ENCODE measurements around the gene DCLK1. TPM values are rescaled to one million over a fixed set of nuclear protein-coding genes. Genes with fewer than 3 reads are reported as not detected.

Gene DCLK1
- total and polyA plus RNA-seq, 10 of the 15 experiments (the other 5 are each of a cell fraction or from before 2014, with no cell fraction given) = not detected

GRCh38 chr13:35781036-35782000, 349.9 kb downstream of the DCLK1 start:
- POLR2A ChIA-PET = no interaction called here
- TF ChIP-seq EGR1 (IDR thresholded peaks at IDR 0.05; ENCODE audit: borderline replicate concordance in 1 of 2, low read depth in 2 of 2, low read length in 2 of 2) = no peak
- Histone ChIP-seq H3K9ac (ENCODE audit: control insufficient read depth, insufficient read depth, low read length) (no peak overlapping the region), H2AFZ (ENCODE audit: control insufficient read depth, low read depth, low read length) (no peak overlapping the region), H4K20me1 (ENCODE audit: control insufficient read depth, insufficient read depth) (no peaks in the 10 kb centered on the region), H3K79me2 (ENCODE audit: control insufficient read depth, insufficient read depth, low read length) (no peaks in the 10 kb centered on the region), H3K27me3 (replicated peaks in 1 of 2; ENCODE audit: control insufficient read depth in 2 of 2, insufficient read depth in 2 of 2, low read length in 1 of 2) (no peaks in the 10 kb centered on the region), H3K4me2 (ENCODE audit: control insufficient read depth, insufficient read depth) (no peak overlapping the region), H3K27ac (ENCODE audit: control insufficient read depth, insufficient read depth) (no peak overlapping the region), H3K4me1 (ENCODE audit: control insufficient read depth, insufficient read depth, low read length) (no peaks in the 10 kb centered on the region), H3K36me3 (ENCODE audit: control insufficient read depth in 2 of 2, insufficient read depth in 2 of 2, low read length in 1 of 2) (no peaks in the 10 kb centered on the region), H3K9me3 (replicated peaks; ENCODE audit: control insufficient read depth, insufficient read depth, low read length) (no peaks in the 10 kb centered on the region), H3K4me3 (no peak overlapping the region)
- ATAC-seq (no peak), DNase-seq (ENCODE audit: low read depth, low spot score) (no peak), FAIRE-seq (no peak)
- SMC1A ChIA-PET (ENCODE audit: uncharacterized antibody, unreplicated experiment) = interaction anchor here (1.2 to 1.3 kb wide), 2 partner anchors 8 to 52 kb away, joined by 3 to 5 read pairs; no protein-coding TSS in a partner anchor
- RAD21 ChIA-PET (ENCODE audit: unreplicated experiment) = no interaction called here
- CTCF ChIA-PET = interaction anchor here (0.5 to 1.6 kb wide), 2 partner anchors 150 to 196 kb away, joined by 3 to 4 read pairs; no protein-coding TSS in a partner anchor
- BruUV-seq (replicated peaks) = no TSS peak
- intact Hi-C loops (cut with micrococcal nuclease; ENCODE audit: unreplicated experiment) = no loop called here
- in situ Hi-C loops (cut with MboI) = loop anchor here (10.0 kb wide), 1 partner anchor 157 kb away; no protein-coding TSS in a partner anchor
- WGBS (ENCODE audit: insufficient coverage, insufficient replicate concordance, low lambda C conversion rate, missing lambda C conversion rate) = 22% methylated on average over 7 of the region's 7 CpGs

- in situ Hi-C loops (cut with MboI) (loop anchor here (10.0 kb wide), 1 partner anchor 156 kb away; no protein-coding TSS in a partner anchor), intact Hi-C loops (cut with micrococcal nuclease; ENCODE audit: unreplicated experiment) (no loop called here)
- Histone ChIP-seq H3K4me3 (no peak overlapping the region), H3K27ac (ENCODE audit: control insufficient read depth, insufficient read depth) (no peak overlapping the region), H3K79me2 (ENCODE audit: control insufficient read depth, insufficient read depth, low read length) (no peaks in the 10 kb centered on the region), H3K4me2 (ENCODE audit: control insufficient read depth, insufficient read depth) (no peak overlapping the region), H3K4me1 (ENCODE audit: control insufficient read depth, insufficient read depth, low read length) (no peaks in the 10 kb centered on the region), H3K9me3 (replicated peaks; ENCODE audit: control insufficient read depth, insufficient read depth, low read length) (no peaks in the 10 kb centered on the region), H3K27me3 (replicated peaks in 1 of 2; ENCODE audit: control insufficient read depth in 2 of 2, insufficient read depth in 2 of 2, low read length in 1 of 2) (no peaks in the 10 kb centered on the region), H4K20me1 (ENCODE audit: control insufficient read depth, insufficient read depth) (no peaks in the 10 kb centered on the region), H2AFZ (ENCODE audit: control insufficient read depth, low read depth, low read length) (no peak overlapping the region), H3K36me3 (ENCODE audit: control insufficient read depth in 2 of 2, insufficient read depth in 2 of 2, low read length in 1 of 2) (no peaks in the 10 kb centered on the region), H3K9ac (ENCODE audit: control insufficient read depth, insufficient read depth, low read length) (no peak overlapping the region)
- no TSS peak for BruUV-seq (replicated peaks)
- 48% methylated on average over 4 of the region's 4 CpGs for WGBS (ENCODE audit: insufficient coverage, insufficient replicate concordance, low lambda C conversion rate, missing lambda C conversion rate)
- DNase-seq (ENCODE audit: low read depth, low spot score) = no peak
- FAIRE-seq = no peak
- CTCF ChIA-PET = interaction anchor here (1.4 to 1.6 kb wide), 2 partner anchors 8 to 150 kb away, joined by 4 to 6 read pairs; no protein-coding TSS in a partner anchor
- RAD21 ChIA-PET (ENCODE audit: unreplicated experiment) = no interaction called here
- no peak for ATAC-seq
- SMC1A ChIA-PET (ENCODE audit: uncharacterized antibody, unreplicated experiment) = interaction anchor here (0.9 to 1.3 kb wide), 3 partner anchors 8 to 52 kb away, joined by 3 to 5 read pairs (median 4); no protein-coding TSS in a partner anchor
- POLR2A ChIA-PET = no interaction called here
- TF ChIP-seq SKIL (IDR thresholded peaks at IDR 0.05; ENCODE audit: low read depth, poor library complexity, severe bottlenecking) (no peak), BCLAF1 (IDR thresholded peaks at IDR 0.05) (no peak), NFIC (IDR thresholded peaks at IDR 0.05; ENCODE audit: low read depth, low read length) (no peak), CEBPB (IDR thresholded peaks at IDR 0.05; ENCODE audit: borderline replicate concordance in 1 of 2, low read depth in 2 of 2, low read length in 2 of 2) (no peak), DPF2 (IDR thresholded peaks at IDR 0.05) (no peak), HSF1 (IDR thresholded peaks at IDR 0.05; ENCODE audit: low read depth, low read length) (no peak)
These were observed 350.6 kb downstream of the DCLK1 start for GRCh38 chr13:35780613-35781012.
